ENCODE measurements around the gene PAX3.

The PAX3 gene

DNA sequence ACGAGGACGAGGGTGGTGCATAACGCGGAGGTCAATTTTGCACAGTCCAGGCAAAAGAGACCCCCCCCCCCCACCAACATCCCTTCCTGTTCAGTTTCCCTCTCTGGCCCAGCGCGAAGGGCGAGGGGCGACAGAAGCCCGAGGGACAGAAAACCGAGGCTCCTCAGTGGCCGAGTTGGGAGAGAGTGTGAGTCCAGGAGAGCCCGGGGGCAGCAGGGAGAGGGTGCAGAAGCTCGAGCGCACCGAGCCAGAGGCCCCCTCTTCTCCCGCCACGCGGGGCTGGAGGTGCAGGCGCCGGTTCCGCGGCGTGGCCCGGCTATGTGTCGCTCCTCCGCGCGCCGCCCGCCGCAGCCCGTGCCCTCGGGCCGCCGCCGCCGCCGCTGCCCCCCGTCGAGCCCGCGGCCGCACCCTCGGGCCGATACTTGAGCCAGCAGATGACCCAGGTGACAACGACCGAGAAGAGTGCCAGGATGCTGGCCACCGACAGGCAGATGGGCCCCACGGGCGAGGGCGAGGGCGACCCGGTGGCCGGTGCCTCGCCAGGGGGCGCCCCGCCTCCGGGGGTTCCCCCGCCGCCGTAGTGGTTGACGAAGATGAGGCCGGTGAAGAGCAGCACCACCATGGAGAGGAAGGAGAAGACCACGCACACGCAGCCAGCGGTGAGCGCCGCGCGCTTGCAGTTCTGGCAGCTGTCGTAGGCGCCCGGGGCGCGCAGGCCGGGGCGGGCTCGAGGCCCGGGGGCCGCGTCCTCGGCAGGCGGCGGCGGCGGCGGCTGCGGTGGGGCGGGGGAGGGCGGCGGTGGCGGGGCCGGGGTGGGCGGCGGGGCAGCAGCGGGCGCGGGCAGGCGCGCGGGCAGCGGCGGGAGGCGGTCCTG lies 20.2 kb upstream of the PAX3 start:
- DNase-seq (no peak), ATAC-seq (replicated peaks) (peak; percentile 39 to 50)
- peaks cover 50 to 67% of the 10 kb centered on the region in 2 donors for H3K27me3 Mint-ChIP-seq

DNA sequence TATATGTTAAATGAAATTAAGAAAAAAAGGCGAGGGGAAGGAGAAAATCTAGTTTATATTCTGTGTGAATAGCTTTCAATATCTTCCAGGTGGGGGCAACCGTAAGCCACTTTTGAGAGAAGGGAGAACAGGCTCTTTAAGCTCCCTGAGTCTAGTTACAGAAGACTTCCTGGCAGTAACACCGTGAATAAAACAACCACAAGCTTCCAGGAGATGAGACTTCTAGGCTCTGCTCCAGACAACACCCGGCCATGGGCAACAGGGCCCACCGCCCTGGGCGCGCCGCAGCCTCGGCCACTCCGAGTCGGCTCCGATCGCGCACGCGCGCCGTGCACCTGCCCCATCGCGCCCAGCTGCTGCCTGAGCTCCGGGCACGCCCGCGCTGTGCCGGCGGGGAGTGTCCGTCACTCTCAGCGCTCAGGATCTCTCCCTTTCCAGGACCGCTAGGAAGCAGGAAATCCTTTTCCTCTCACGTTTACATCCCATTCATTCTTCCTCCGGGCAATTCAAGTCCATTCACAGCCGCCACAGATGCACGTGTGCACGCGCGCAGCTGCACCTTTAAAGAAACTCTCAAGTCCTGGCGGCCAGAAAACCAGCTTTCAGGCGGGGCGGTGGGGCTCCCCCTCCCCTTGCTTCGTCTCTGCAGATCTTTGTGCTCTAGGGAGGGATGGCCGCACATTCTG lies 19.4 kb upstream of the PAX3 start:
- H3K4me1 Mint-ChIP-seq = peaks cover 5 to 15% of the 10 kb centered on the region in 2 donors
- no peaks in the 10 kb centered on the region for H3K9me3 Mint-ChIP-seq
- DNase-seq = peak; percentile 44
- H3K27me3 Mint-ChIP-seq = peaks cover 56 to 73% of the 10 kb centered on the region in 2 donors
- ATAC-seq (replicated peaks) = peak; percentile 72 to 81
- H3K36me3 Mint-ChIP-seq = no peaks in the 10 kb centered on the region
- H3K4me3 Mint-ChIP-seq = peak overlapping the region; percentile 75 to 80
- H3K27ac Mint-ChIP-seq = peak overlapping the region; percentile 53

More for the DNA sequence above, 20.2 kb upstream of the PAX3 start:
- Mint-ChIP-seq H3K9me3 (no peaks in the 10 kb centered on the region), H3K4me3 (peak overlapping the region; percentile 75 to 80), H3K36me3 (no peaks in the 10 kb centered on the region), H3K4me1 (peaks cover 5 to 15% of the 10 kb centered on the region in 2 donors), H3K27ac (peak overlapping the region; percentile 53)

- H3K36me3 Mint-ChIP-seq = no peaks in the 10 kb centered on the region
- no peak for ATAC-seq (replicated peaks)
- DNase-seq = no peak
- H3K27me3 Mint-ChIP-seq = peaks cover 57 to 77% of the 10 kb centered on the region in 2 donors
- H3K4me1 Mint-ChIP-seq = peaks cover 7 to 17% of the 10 kb centered on the region in 2 donors
- H3K9me3 Mint-ChIP-seq = peaks cover 0 to 4% of the 10 kb centered on the region in 2 donors
- H3K27ac Mint-ChIP-seq = no peak overlapping the region
- no peak overlapping the region for H3K4me3 Mint-ChIP-seq
Observed at GRCh38 chr2:222315443-222316121, 16.8 kb upstream of the PAX3 start.

DNA sequence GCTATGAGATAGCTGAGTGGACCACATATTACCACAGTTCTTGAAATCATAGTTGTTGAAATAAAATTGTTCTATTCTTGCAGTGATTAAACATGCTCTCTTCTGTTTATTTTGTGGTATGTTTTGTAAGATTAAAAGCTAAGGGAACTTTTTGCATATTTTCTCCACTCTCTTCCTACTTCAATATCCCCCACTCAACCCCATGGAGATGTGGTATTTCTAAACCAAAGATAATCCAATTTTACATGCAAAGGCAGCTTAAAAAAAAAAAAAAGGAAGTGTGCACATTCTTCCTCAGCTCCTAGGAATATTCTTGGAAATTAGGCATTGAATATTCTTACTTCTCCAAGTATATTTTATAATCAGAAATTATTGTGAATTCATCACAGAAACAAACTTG lies 15.0 kb upstream of the PAX3 start:
- peaks cover 0 to 4% of the 10 kb centered on the region in 2 donors for H3K9me3 Mint-ChIP-seq
- H3K4me1 Mint-ChIP-seq = peaks cover 7 to 12% of the 10 kb centered on the region in 2 donors
- ATAC-seq (replicated peaks) = no peak
- peaks cover 68 to 87% of the 10 kb centered on the region in 2 donors for H3K27me3 Mint-ChIP-seq
- peak overlapping the region; percentile 37 for H3K27ac Mint-ChIP-seq
- no peak overlapping the region for H3K4me3 Mint-ChIP-seq
- no peaks in the 10 kb centered on the region for H3K36me3 Mint-ChIP-seq
- DNase-seq = no peak

DNA sequence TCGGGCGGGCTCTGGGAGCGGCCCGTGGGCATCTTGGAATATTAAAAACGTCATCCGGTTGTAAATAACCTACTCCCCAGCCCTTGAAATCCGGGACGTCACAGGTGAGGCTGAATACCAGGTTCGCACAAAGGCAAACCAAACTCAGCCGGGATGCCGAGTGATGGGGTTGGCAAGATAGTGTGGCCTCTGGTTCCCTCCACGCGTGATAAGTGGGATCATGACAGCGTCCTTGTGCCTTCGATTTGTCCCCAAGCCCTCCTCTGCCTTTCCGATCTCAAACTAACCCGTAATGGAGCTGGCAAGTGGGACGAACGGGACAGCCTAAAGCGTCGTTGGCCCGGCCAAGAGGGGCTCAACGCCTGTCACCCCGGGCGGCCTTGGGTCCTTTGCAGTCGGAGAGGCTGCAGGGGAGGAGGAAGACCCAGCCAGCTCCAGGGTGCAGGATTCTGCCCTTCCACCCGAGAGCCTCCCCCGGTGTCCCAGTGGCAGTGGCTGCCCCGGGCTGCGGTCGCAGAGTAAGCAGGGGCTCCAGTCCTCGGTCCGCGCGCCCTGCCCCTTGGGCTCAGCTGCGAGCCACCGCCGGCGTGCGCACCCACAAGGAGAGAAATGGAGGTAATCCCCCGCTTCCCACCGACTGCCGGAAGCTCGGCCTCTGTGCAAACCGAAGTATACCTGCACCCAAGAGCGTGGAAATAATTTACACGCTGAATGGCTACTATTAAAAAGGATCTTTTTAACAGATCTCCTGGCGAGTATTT lies 13.4 kb upstream of the PAX3 start:
- peaks cover 76 to 96% of the 10 kb centered on the region in 2 donors for H3K27me3 Mint-ChIP-seq

GRCh38 chr2:222311319-222311977 lies 12.7 kb upstream of the PAX3 start:
- H3K4me3 Mint-ChIP-seq = no peak overlapping the region
- peak overlapping the region; percentile 91 for H3K27ac Mint-ChIP-seq
- peaks cover 81 to 98% of the 10 kb centered on the region in 2 donors for H3K27me3 Mint-ChIP-seq

More for the DNA sequence above, 13.4 kb upstream of the PAX3 start:
- Mint-ChIP-seq H3K9me3 (peaks cover 0 to 7% of the 10 kb centered on the region in 2 donors), H3K27ac (peak overlapping the region; percentile 91), H3K36me3 (peaks cover 0 to 4% of the 10 kb centered on the region in 2 donors), H3K4me1 (peaks cover 5 to 10% of the 10 kb centered on the region in 2 donors), H3K4me3 (peak overlapping the region; percentile 11 to 68)
- DNase-seq = no peak
- no peak for ATAC-seq (replicated peaks)

GRCh38 chr2:222310747-222311318 lies 12.0 kb upstream of the PAX3 start:
- ATAC-seq (replicated peaks) (no peak), DNase-seq (no peak)
- peaks cover 0 to 7% of the 10 kb centered on the region in 2 donors for H3K9me3 Mint-ChIP-seq
- H3K4me3 Mint-ChIP-seq = no peak overlapping the region
- H3K36me3 Mint-ChIP-seq = peaks cover 0 to 4% of the 10 kb centered on the region in 2 donors
- H3K27ac Mint-ChIP-seq = peak overlapping the region; percentile 71
- H3K27me3 Mint-ChIP-seq = peaks cover 82 to 98% of the 10 kb centered on the region in 2 donors
- peaks cover 12 to 23% of the 10 kb centered on the region in 2 donors for H3K4me1 Mint-ChIP-seq

More at GRCh38 chr2:222311319-222311977, 12.7 kb upstream of the PAX3 start:
- Mint-ChIP-seq H3K9me3 (peaks cover 0 to 7% of the 10 kb centered on the region in 2 donors), H3K4me1 (peaks cover 8 to 17% of the 10 kb centered on the region in 2 donors), H3K36me3 (peaks cover 0 to 4% of the 10 kb centered on the region in 2 donors)
- no peak for ATAC-seq (replicated peaks)
- no peak for DNase-seq

- ATAC-seq (replicated peaks) (no peak), DNase-seq (no peak)
- Mint-ChIP-seq H3K9me3 (peaks cover 0 to 7% of the 10 kb centered on the region in 2 donors), H3K36me3 (peaks cover 0 to 4% of the 10 kb centered on the region in 2 donors), H3K4me1 (peaks cover 21 to 34% of the 10 kb centered on the region in 2 donors), H3K27ac (no peak overlapping the region), H3K27me3 (peaks cover 87 to 98% of the 10 kb centered on the region in 2 donors), H3K4me3 (no peak overlapping the region)
Observed at GRCh38 chr2:222309766-222310165, 11.0 kb upstream of the PAX3 start.

GRCh38 chr2:222309361-222309760 lies 10.6 kb upstream of the PAX3 start:
- Mint-ChIP-seq H3K27me3 (peaks cover 88 to 98% of the 10 kb centered on the region in 2 donors), H3K4me1 (peaks cover 21 to 37% of the 10 kb centered on the region in 2 donors), H3K36me3 (peaks cover 0 to 4% of the 10 kb centered on the region in 2 donors), H3K4me3 (no peak overlapping the region), H3K9me3 (peaks cover 0 to 7% of the 10 kb centered on the region in 2 donors), H3K27ac (no peak overlapping the region)
- no peak for DNase-seq
- ATAC-seq (replicated peaks) = no peak

- Mint-ChIP-seq H3K4me3 (no peak overlapping the region), H3K9me3 (peaks cover 5 to 8% of the 10 kb centered on the region in 2 donors), H3K27ac (no peak overlapping the region), H3K36me3 (peaks cover 3 to 6% of the 10 kb centered on the region in 2 donors), H3K4me1 (peaks cover 28 to 48% of the 10 kb centered on the region in 2 donors), H3K27me3 (peaks cover 90 to 99% of the 10 kb centered on the region in 2 donors)
- DNase-seq = no peak
- ATAC-seq (replicated peaks) = no peak
Observed at GRCh38 chr2:222307978-222308730, 9.4 kb upstream of the PAX3 start.

DNA sequence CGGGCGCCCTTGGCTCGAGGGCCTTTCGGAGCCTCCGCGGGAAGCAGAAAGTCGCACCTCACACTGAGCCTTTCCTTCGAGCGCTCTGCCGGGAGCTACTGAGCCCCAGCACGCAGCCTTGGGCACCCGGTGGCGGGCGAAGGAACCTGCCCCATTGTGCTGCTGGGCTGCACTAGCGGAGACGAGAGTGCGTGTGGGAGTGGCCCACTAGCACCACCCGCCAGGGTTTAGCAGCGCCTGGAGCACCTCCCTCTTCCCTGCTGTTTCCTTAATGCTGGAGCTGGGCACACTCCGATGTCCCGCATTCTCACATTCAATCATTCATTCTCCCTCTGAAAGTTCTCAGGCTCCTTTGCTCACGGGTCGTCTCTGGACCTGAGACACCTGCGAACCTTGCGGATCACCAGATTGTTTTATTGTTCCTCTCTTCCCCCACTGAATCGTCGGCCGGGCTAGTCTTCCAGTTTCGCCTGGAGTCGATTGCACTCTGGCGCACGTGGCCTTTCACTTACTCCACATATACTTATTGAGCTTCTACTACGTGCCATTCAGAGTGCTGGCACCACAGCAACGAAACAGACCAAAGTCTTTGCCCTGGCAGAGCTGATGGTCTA lies 8.5 kb upstream of the PAX3 start:
- Mint-ChIP-seq H3K27ac (peak overlapping the region; percentile 79), H3K4me3 (peak overlapping the region; percentile 3 to 63), H3K36me3 (peaks cover 4 to 15% of the 10 kb centered on the region in 2 donors), H3K4me1 (peaks cover 33 to 53% of the 10 kb centered on the region in 2 donors), H3K9me3 (peaks cover 8 to 11% of the 10 kb centered on the region in 2 donors), H3K27me3 (peaks cover 91 to 99% of the 10 kb centered on the region in 2 donors)
- DNase-seq (no peak), ATAC-seq (replicated peaks) (no peak)

Measured in stimulated activated naive B cell treated with anti-CD40 and anti-IgM and Interleukin-4, amounts not matched to agents 10 μg/mL and 1 μg/mL and 100 μg/mL, for 72 hours (primary cell).